DOHH2 (cell line): Measurements from ENCODE around the gene FASTKD3.

Experiments
- H3F3A ChIP-seq: fragments of 200-600 bp; sonication (generic), shearing (Covaris generic); 2 replicates; pipeline ENCODE4 v1.6.0; 2016; ENCODE audit warnings: antibody characterized with exemption, mild to moderate bottlenecking; ENCODE audit not compliant: control insufficient read depth, insufficient read depth
- H3K27ac ChIP-seq: fragments of 200-600 bp; sonication (generic); 2 replicates; pipeline ENCODE4 v1.5.1; 2014; ENCODE audit warnings: low read depth, mild to moderate bottlenecking, low read length, moderate library complexity
- H3K27me3 ChIP-seq: fragments of 200-600 bp; sonication (generic); 2 replicates; pipeline ENCODE4 v1.6.1; 2014; ENCODE audit warnings: mild to moderate bottlenecking, low read length, mixed read lengths; ENCODE audit not compliant: control insufficient read depth
- H3K36me3 ChIP-seq: fragments of 200-600 bp; sonication (generic); 2 replicates; pipeline ENCODE4 v1.6.1; 2014; ENCODE audit warnings: mild to moderate bottlenecking, low read length, moderate library complexity, mixed read lengths; ENCODE audit not compliant: control insufficient read depth
- H3K4me1 ChIP-seq: fragments of 200-600 bp; sonication (generic); 2 replicates; pipeline ENCODE4 v1.6.1; 2014; ENCODE audit warnings: mild to moderate bottlenecking, low read length, mixed read lengths; ENCODE audit not compliant: control insufficient read depth
- H3K4me2 ChIP-seq: fragments of 200-600 bp; sonication (generic); 2 replicates; pipeline ENCODE4 v1.6.0; 2014; ENCODE audit warnings: mild to moderate bottlenecking, low read length, moderate library complexity
- H3K4me3 ChIP-seq: fragments of 200-600 bp; sonication (generic); 2 replicates; pipeline ENCODE4 v1.5.1; 2014; ENCODE audit warnings: mild to moderate bottlenecking, low read length, mixed read lengths
- H3K79me2 ChIP-seq: fragments of 200-600 bp; sonication (generic); 2 replicates; pipeline ENCODE4 v1.6.1; 2014; ENCODE audit warnings: mild to moderate bottlenecking, low read length, mixed read lengths; ENCODE audit not compliant: control insufficient read depth
- H3K9me2 ChIP-seq: fragments of 200-600 bp; sonication (generic); replicated peaks from 2 replicates; pipeline ENCODE4 v1.6.1; 2014; ENCODE audit warnings: mild to moderate bottlenecking, low read length, mixed read lengths; ENCODE audit not compliant: control insufficient read depth
- H3K9me3 ChIP-seq: fragments of 200-600 bp; sonication (generic); 2 replicates; pipeline ENCODE4 v1.6.1; 2014; ENCODE audit warnings: antibody characterized with exemption, low read length, mixed read lengths; ENCODE audit not compliant: control insufficient read depth, insufficient read depth
- H4K20me1 ChIP-seq: fragments of 200-600 bp; sonication (generic); 2 replicates; pipeline ENCODE4 v1.6.0; 2014; ENCODE audit warnings: low read depth, mild to moderate bottlenecking, antibody characterized with exemption, low read length, moderate library complexity; ENCODE audit not compliant: control insufficient read depth, insufficient read depth
- EZH2phosphoT487 ChIP-seq: fragments of 200-600 bp; sonication (generic); IDR thresholded peaks from 2 replicates; pipeline ENCODE4 v1.6.1; 2017; ENCODE audit warnings: borderline replicate concordance, mild to moderate bottlenecking, antibody characterized with exemption, low read length, moderate library complexity, mixed read lengths
- TF ChIP-seq, protein P1 (sequence below): fragments of 200-600 bp; sonication (generic); IDR thresholded peaks from one replicate; pipeline ENCODE4 v1.5.1; 2014; ENCODE audit warnings: antibody characterized with exemption, mild to moderate bottlenecking, low read depth, low read length; ENCODE audit not compliant: poor library complexity, severe bottlenecking

Gene FASTKD3

DNA sequence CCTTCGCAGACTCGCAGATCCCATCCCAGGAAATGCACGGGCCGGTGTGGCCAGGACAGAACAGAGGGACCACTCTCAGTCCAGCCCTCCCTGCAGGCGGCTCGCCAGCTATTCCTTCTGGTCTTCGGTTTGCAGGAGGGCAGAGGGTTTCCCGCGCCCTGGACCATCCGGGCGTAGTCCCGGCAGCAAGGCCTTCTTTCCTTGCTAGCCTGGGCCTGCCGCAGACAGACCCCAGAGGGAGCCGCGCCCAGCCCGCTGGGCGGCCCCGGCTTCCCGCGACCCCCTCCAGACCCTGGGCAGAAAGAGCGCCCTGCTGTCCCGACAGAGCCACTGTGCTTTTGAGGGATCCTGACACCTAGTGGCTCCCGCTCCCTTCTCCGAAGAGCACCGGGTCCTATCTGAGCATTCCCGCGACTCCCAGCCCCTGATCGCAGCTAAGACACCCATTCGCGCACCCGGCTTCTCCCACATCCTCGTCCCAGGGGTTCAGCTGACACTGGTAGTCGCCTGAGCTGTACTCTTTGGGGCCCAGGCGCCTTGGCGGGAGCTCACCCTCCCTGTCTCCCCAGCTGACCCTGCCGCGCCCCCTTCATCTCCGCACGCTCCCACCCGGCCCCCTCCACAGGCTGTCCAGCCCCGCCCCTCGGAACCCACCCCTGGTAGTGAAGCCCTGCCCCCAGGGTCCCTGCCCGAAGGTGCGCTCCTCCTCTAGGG lies 19.0 kb downstream of the FASTKD3 start:
- TF ChIP-seq, protein P1, sequence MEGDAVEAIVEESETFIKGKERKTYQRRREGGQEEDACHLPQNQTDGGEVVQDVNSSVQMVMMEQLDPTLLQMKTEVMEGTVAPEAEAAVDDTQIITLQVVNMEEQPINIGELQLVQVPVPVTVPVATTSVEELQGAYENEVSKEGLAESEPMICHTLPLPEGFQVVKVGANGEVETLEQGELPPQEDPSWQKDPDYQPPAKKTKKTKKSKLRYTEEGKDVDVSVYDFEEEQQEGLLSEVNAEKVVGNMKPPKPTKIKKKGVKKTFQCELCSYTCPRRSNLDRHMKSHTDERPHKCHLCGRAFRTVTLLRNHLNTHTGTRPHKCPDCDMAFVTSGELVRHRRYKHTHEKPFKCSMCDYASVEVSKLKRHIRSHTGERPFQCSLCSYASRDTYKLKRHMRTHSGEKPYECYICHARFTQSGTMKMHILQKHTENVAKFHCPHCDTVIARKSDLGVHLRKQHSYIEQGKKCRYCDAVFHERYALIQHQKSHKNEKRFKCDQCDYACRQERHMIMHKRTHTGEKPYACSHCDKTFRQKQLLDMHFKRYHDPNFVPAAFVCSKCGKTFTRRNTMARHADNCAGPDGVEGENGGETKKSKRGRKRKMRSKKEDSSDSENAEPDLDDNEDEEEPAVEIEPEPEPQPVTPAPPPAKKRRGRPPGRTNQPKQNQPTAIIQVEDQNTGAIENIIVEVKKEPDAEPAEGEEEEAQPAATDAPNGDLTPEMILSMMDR, result no peak
- no peak for TF ChIP-seq EZH2phosphoT487
- Histone ChIP-seq H3K36me3 (no peaks in the 10 kb centered on the region), H3F3A (no peaks in the 10 kb centered on the region), H3K27ac (no peak overlapping the region), H3K79me2 (no peaks in the 10 kb centered on the region), H3K27me3 (peaks cover 2% of the 10 kb centered on the region; the same call in 1 of the 2 replicates), H3K4me1 (no peaks in the 10 kb centered on the region), H3K4me3 (no peak overlapping the region), H3K9me3 (no peaks in the 10 kb centered on the region; the same call in 1 of the 2 replicates), H3K9me2 (no peaks in the 10 kb centered on the region), H3K4me2 (no peak overlapping the region), H4K20me1 (no peaks in the 10 kb centered on the region)

- H3K9me3 ChIP-seq, result no peaks in the 10 kb centered on the region; the same call in 1 of the 2 replicates
- no peaks in the 10 kb centered on the region for H3K36me3 ChIP-seq
- no peak overlapping the region for H3K4me3 ChIP-seq
- H3F3A ChIP-seq, result no peaks in the 10 kb centered on the region
- no peak for TF ChIP-seq EZH2phosphoT487
- TF ChIP-seq, protein P1, result no peak
- H3K9me2 ChIP-seq, result no peaks in the 10 kb centered on the region
- H3K27me3 ChIP-seq, result peaks cover 2% of the 10 kb centered on the region
- no peak overlapping the region for H3K27ac ChIP-seq
- no peaks in the 10 kb centered on the region for H4K20me1 ChIP-seq
- no peaks in the 10 kb centered on the region for H3K4me1 ChIP-seq
- H3K4me2 ChIP-seq, result no peak overlapping the region
- no peaks in the 10 kb centered on the region for H3K79me2 ChIP-seq
Measured at GRCh38 chr5:7848296-7848695, 20.5 kb downstream of the FASTKD3 start.

GRCh38 chr5:7846327-7846726 lies 22.5 kb downstream of the FASTKD3 start:
- Histone ChIP-seq H3K27me3 (peaks cover 2% of the 10 kb centered on the region), H3K27ac (no peak overlapping the region), H3K79me2 (no peaks in the 10 kb centered on the region), H3F3A (no peaks in the 10 kb centered on the region), H3K9me3 (no peaks in the 10 kb centered on the region; the same call in 1 of the 2 replicates), H4K20me1 (no peaks in the 10 kb centered on the region), H3K36me3 (no peaks in the 10 kb centered on the region), H3K4me3 (no peak overlapping the region), H3K4me2 (no peak overlapping the region), H3K4me1 (no peaks in the 10 kb centered on the region), H3K9me2 (no peaks in the 10 kb centered on the region)
- TF ChIP-seq, protein P1, result no peak
- TF ChIP-seq EZH2phosphoT487, result no peak
